GM21723 (cell line): Measurements from ENCODE around the gene TEKT5.
A peak's percentile ranks its signal among the peaks of the same experiment; 100 is the strongest.

Source experiments
- ATAC-seq: cut with Tn5 transposase; IDR thresholded peaks from one replicate; pipeline ENCODE4 v1.9.1; 2021; ENCODE audit warnings: mild to moderate bottlenecking, moderate library complexity; ENCODE audit not compliant: unreplicated experiment

TEKT5 gene

DNA sequence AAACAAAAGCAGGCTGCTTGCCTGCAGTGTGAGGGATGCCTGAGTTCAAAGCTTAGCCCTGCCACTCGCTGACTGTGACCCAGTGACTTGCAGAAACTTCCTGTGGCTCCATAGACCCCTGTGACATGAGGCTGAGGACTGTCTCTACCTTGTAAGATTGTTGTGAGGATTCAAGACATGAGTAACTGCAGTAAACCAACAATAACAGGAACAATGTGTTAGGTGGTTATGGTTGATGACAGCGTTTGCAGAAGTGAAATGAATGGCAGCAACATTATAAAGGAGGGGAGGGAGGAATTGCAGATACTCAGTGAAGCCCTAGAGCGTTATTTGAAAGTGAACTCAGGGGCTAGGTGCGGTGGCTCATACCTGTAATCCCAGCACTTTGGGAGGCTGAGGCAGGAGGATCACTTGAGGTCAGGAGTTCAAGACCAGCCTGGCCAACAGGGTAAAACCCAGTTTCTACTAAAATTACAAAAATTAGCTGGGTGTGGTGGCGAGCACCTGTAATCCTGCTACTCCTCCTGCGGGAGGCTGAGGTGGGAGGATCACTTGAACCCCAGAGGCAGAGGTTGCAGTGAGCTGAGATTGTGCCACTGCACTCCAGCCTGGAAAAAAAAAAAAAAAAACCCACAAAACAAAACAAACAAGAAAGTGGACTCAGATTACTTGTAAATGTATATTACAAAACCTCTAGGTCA, 80.8 kb downstream of the TEKT5 start:
- ATAC-seq: no peak

DNA sequence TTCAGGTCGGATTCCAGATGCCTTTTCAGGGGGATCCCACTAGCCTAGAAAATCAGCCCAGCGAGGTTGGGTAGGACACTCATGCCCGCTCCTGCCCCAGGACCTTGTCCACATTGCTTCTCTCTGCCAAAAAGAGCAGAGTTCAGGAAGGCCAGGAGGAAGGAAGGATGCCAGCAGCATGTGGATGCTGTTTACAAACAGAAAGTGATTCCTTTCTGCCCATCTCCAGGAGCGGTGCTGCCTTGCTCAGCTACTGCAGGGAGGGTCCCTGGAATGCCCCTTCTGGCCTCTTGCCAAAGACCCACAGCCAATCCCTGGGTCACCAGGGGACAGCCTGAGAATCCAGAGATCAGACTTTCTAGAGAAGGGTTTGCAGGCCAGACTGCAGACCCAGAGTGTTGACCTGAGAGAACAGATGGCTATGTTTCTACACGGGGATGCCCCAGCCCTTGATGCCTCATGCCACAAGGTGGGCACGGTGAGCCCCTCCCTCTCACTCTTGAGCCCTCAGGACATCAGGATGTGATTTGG, 82.0 kb downstream of the TEKT5 start:
- no peak for ATAC-seq

DNA sequence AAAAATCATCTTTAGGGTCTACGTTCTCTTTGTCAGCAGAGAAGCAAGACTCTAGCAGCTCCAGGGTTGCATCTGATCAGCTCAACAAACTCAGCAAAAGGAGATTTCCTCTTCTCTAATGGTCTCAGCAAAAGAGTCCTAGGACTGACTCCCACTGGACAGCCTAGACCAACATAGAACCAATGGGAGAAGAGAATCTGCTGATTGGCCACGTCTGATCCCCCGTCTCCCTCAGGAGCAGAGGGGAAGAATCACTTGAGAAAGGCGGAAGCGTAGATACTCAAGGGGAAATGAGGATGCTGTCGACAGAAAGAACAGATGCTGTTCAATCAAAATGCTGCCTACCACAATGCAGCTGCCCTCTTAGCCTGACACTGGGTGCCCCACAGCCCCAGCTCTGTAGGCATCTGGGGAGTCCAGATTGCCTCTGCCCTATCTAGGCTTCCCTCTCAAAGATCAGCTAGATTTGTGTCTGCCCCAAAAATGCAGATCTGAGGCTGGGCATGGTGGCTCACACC, 82.8 kb downstream of the TEKT5 start:
- ATAC-seq: no peak

DNA sequence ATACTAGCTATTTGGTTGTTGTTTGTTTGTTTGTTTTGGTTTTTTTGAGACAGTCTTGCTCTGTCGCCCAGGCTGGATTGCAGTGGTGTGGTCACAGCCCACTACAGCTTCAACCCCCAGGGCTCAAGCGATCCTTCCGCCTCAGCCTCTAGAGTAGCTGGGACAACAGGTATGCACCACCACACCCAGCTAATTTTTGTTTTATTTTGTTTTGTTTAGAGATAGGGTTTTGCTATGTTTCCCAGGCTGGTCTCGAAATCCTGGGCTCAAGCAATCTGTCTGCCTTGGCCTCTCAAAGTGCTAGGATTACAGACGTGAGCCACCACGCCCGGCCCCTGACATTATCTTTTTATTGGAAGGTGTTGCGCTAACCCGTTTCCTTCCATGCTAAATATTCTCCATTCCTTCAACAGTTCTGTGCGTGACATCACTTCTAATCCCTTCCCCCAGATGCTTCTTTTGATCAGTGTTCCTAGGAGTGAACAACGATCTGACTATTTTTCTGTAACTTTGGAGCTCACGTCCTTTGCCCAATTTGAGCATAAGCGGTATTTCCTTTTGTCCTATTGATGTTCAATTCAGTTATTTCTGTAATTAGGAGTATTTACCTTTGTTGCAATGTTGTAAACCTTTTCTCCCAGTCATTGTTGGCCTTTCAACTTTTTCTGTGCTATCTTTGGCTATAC, 84.1 kb downstream of the TEKT5 start:
- no peak for ATAC-seq

DNA sequence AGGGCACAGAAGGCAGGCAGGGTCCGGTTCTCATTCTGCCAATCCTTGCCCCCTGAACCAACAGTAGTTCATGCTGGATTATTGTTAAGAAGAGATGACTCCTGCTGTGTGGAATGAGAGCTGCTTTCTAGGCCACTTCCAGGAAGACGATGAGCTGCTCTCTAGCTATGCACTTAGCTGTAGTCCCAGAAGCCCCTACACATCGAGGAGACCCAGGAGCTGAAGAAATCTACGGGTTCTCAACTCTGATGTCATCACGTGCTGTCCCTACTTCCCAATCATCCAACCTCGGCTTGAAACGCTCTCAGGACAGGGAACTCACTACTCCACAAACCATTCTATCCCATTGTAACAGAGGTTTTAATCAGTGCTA, 85.3 kb downstream of the TEKT5 start:
- no peak for ATAC-seq

DNA sequence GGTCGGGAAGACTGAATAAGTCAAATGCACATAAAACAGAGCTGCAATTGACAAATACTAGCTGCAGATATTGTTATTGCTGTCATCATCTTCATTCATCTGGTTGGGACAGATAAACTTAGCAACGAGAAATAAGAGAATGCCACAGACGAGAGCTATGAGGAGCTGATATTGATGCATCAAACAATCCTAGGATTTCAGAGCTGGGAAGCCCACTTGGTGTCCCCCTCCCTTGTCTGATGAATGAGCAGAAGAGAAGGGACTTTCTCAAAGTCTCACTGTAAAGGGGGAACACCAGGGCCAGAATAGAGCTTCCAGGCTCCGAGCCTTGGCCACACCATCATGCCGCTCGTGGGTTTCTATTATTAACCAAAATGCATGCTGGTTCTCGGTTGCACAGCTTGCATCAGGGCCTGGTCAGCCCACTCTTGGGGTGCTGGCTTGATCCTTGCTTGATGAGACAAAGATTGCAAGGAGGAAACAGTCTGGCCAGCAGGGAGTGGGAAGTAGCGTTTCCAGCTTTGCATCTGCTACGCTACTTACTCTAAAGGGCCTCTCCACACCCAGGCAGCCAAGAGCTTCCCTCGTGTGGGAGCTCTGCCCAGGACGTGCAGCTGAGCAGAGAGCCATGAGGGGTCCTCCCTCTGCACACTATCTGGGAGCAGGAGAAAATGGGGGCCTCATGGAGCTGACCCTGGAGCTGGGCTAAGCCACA, 85.9 kb downstream of the TEKT5 start:
- no peak for ATAC-seq

DNA sequence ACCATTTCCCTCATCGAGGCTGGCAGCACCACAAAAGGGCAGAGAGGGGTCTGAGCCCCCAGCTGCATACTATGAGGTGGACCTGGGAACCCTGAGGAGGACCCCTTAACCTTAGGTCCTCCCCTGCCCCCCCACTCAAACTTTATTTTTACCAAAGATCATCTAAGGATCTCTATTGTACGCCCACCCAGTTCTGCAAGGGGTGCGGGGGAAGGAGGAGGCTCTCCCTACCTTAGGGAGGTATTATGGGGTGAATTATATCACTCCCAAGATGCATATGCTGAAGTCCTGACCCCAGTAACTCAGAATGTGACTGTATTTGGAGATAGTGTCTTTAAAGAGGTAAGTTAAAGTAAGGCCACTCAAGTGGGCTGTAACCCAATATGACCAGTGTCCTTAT, 87.6 kb downstream of the TEKT5 start:
- no peak for ATAC-seq

DNA sequence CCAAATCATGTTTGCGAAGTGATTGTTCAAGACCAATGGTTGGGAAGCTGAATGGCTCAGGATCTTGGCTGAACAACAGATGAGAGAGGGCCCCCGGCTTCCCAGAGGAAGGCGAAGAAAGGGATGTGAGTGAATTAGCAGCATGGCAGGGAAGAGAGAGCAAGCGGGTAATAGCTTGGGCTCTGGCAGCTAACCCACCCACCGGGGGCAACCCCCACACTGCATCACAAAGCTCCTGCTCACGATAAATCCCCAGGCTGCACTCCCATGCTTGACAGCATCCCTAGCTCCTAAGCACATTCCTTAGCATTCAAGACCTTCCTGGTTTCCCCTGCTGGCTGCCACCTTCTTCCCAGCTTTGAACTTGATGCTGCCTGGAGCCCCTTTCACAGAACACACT, 88.1 kb downstream of the TEKT5 start:
- no peak for ATAC-seq

DNA sequence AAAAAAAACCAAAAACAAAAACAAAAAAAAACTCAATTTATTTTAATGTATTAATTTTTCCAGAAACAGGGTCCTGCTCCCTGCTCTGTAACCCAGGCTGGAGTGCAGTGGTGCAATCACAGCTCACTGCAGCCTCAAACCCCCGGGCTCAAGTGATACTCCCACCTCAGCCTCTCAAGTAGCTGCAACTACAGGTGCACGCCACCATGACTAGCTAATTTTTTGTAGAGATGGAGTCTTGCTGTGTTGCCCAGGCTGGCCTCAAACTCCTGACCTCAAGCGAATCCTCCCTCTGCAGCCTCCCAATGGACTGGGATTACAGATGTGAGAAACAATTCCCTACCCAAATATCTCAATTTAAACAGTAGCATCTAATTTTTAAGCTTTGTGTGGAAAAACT, 89.1 kb downstream of the TEKT5 start:
- no peak for ATAC-seq

DNA sequence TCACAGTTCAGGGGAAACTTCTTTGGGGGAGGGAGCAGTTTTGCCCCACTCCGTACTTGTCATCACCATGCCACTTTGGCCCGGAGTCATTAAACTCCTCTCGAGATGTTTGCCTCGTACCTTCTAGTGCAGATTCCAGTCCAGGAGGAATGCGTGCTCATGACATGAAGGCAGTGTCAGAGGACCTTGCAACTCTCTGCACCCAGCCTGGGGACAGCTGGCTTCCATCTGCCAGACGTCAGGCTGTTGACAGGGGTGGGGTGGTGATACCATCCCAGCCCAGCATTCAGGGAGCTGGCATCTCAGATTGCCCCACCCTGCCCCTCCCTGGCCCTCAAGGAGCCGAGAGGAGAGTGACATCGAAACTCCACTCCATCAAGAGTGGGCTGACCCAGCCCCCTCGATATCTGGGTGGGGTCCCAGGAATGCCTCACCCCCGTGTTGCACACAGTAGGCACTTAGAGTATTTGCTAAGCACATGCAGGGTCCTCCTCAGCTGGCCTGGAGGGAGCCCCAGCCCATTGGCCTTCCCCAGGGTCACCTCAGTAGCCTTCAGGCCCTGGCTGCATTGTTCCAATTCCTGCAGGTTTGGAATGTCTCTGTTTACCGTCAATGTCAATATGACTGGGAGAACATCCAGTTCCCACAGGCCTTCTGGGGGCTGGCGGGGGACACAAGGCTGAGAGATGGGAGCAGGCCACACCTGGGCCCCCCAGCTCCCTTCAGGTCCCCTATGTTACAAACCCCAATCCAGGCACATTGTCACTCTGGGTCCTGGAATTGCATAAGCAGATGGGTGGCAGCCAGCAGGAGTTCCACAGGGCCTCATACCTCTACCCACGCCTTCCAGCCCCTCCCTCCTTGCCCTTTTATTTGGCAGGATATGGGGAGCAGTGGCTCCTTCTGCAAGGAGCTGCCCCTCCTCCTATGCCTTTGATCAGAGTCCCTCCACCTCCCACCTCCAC, 93.0 kb downstream of the TEKT5 start:
- no peak for ATAC-seq

DNA sequence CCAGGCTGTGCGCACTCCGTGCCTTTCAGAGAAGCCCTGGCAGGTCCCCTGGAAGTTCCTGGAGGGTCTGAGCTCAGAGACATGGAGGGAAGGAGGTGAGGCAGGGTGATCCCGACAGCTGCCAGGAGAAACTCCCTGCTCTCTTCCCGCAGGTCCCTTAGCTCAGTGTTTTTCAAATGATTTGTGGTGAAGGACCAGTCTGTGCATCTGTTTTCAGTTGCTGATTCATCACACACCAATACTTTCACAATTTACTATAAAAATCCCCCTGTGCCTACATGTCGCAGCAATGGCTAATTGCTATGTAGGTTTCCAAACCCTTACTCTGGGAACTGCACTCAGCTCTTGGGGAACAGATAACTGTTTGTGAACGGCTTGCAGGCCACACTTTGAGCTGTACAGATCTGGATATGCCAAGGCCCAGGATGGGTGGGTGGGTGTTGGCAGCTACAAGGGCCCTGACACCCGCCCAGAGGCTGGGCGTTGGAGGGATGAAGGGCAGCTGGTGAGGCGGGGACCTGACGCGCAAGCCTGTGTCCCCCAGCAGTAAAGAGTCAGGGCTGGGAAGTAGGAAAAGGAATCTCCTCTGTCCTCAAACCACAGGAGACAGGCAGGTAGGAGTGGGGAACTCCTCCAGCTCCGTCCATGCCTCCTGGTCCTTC, 93.8 kb downstream of the TEKT5 start:
- peak; percentile 58 for ATAC-seq

DNA sequence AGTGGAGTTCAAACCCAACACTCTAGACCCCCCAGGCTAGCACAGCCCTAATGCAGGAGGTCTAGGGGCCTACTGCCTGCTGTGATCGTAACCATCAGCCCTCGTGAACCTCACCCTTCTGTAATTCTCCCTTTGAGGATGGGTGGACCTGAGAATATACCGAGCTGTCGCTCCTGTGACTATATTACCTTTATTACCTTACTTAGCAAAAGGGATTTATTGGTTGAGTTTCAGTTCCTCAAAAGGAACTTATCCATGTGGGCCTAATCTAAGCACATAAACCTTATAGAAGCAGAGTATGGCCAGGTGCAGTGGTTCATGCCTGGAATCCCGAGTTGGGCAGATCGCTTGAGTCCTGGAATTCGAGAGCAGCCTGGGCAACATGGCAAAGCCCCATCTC, 95.1 kb downstream of the TEKT5 start:
- ATAC-seq: no peak

DNA sequence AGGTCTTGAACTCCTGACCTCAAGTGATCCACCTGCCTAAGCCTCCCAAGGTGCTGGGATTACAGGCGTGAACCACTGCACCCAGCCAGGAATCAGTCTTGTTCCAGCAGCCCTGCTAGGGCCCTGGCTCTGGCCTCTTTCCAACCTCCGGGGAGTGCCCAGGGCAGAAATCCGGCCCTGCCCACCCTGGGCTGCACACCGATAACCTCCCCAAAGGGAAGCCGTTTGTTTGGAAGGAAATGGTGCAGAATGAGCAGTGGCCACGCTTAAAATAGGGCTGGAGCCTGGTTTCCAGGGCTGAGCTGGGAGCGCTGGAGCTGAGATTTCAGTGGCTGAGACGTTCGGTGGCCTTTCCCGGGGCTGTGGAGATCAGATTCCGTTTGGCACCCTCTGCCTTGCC, 96.6 kb downstream of the TEKT5 start:
- no peak for ATAC-seq

DNA sequence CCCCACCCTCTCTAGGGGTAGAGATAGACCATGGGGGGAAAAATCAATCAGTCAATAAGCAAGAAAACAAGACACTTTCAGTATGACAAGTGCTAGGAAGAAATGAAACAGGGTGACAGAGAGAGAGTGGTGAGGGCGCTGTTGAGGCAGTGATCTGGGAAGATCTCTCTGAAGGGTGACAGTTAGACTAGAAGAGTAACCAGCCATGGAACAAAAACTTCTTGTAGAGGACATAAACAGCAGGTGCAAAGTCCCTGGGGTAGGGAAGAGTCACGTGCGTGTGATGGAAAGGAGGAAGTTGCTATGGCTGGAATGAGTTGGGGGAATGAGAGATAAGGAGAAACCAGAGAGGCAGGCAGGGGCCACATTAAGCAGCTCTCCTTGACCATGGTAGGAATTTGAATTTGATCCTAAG, 97.5 kb downstream of the TEKT5 start:
- ATAC-seq: no peak

DNA sequence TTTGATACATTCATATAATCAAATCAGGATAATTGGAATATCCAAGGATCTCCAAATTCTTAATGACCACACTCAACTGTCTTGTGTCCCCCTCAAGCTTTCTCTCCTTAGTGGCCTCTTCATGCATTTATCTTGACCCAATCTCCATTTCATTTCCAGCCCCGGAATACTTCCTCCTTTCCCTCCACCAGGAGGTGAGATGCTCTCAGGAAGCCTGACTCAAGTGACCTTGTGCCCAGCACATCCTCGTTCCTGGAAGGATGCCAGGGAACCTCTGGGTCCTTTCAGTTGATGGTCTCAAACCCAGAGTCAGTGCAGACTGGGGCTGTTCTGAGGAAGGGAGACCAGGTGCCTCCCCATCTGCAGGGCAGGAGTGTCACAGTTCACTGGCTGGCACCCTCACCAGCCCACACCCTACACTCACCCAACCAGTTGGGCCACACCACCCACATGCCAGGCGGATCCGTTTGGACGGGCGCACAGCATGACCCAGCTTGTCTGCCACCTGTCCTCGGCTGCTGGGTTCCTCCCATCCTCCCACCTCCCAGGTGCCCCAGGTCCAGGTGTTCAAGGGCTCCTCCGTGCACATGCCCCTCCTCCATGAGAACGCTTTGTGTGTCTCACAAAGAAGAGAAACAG, 100.3 kb downstream of the TEKT5 start:
- ATAC-seq: no peak

DNA sequence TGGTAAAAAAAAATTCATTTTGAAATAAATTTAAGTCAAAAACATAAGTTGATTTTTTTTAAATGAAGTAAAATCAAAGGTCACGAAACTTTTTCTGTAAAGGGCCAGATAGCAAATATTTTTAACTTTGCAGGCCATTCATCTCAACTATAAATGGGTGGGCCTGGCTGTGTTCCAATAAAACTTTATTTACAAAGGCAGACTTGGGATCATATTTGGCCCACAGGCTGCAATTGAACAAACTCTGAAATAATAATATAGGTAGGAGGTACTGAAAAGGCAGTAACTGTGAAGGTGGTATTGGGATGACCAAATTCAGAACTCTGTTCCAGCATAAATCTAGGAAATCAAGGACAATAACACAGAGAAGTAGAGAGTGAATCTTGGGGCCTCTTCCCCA, 102.1 kb downstream of the TEKT5 start:
- no peak for ATAC-seq

DNA sequence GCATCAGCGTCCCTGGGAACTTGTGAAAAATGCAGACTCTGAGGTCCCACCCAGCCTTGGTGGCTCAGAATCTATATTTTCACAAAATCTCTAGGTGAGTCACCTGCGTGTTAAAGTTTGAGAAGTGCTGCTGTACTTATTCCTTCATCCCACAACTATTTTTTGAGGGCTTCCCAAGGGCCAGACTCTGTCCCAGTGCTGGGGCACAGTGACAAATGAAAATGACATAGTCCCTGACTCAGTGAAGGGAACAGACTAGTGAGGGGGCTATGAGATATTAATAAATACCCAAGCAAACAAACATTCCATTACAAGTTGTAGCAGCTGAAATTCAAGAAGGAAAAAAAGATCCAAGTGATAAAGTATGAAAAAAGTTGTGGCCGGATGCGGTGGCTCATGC, 104.4 kb downstream of the TEKT5 start:
- no peak for ATAC-seq

DNA sequence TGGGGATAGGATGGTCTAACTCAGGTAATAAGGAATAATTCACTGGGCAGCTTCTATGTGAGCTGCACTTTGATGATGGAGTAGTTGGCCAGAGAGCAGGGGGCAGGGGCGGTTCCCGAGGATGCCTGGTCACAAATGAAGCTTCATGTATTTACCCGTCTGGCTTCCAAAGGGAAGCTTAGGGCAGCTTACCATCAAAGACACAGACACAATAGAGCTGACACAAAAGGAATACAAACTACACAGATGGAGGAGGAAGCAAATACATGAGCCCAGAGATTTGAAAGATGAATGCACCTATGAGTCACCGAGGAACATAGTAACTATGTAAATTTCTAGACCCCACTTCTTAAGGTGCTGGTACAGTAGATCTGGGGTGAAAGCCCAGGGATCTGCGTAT, 105.6 kb downstream of the TEKT5 start:
- ATAC-seq: no peak

DNA sequence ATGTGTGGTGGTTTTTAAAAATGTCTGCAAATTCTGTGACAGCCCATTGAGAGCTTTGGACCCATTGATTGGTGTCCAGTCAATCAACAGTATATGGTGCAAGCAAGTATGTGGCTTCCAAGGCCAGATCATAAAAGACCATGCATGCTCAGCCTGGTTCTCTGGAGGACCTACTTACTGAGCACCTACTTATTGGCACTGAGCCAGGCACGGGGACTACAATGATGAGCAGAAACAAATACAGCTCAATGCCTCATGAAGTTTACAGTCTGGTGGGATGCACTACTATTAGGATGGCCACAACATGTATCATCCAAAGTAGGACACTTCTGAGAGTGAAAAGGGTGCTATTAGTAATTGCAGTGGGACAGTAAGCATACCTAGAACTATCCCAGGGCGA, 107.1 kb downstream of the TEKT5 start:
- no peak for ATAC-seq
